GM18907 (cell line): Measurements from ENCODE around the gene RSBN1.
"Not testable (repeated sequence)": the region's sequence is repeated elsewhere in the genome, so short reads cannot be mapped to it uniquely, and the experiment has no call there.

Source experiments
- ATAC-seq: cut with Tn5 transposase; IDR thresholded peaks from one replicate; pipeline ENCODE4 v1.9.1; 2021; ENCODE audit warnings: mild to moderate bottlenecking, moderate library complexity; ENCODE audit not compliant: unreplicated experiment

The RSBN1 gene

GRCh38 chr1:113811888-113812660, at the start of gene RSBN1:
RSBN1 (minus strand) TSS chr1:113812476; CDS start chr1:113812412, 64 bp downstream.
- peak; percentile 90 for ATAC-seq

- no peak for ATAC-seq
Observed at GRCh38 chr1:113861641-113862040, 49.4 kb upstream of the RSBN1 start.

- ATAC-seq, result no peak
Observed at GRCh38 chr1:113860891-113861290, 48.6 kb upstream of the RSBN1 start.

GRCh38 chr1:113859478-113860175, 47.4 kb upstream of the RSBN1 start:
- ATAC-seq, result peak; percentile 86

GRCh38 chr1:113858982-113859381, 46.7 kb upstream of the RSBN1 start:
- ATAC-seq, result no peak

- ATAC-seq, result peak; percentile 43
Observed at GRCh38 chr1:113858418-113858817, 46.1 kb upstream of the RSBN1 start.

- no peak for ATAC-seq
Observed at GRCh38 chr1:113857776-113858175, 45.5 kb upstream of the RSBN1 start.

- ATAC-seq, result no peak
Observed at GRCh38 chr1:113856401-113856790, 44.1 kb upstream of the RSBN1 start.

- ATAC-seq, result no peak
Observed at GRCh38 chr1:113855630-113856400, 43.5 kb upstream of the RSBN1 start.

GRCh38 chr1:113854234-113854633, 42.0 kb upstream of the RSBN1 start:
- no peak for ATAC-seq

GRCh38 chr1:113852694-113853093, 40.4 kb upstream of the RSBN1 start:
- ATAC-seq, result not testable (repeated sequence)

GRCh38 chr1:113850127-113850796, 38.0 kb upstream of the RSBN1 start:
- ATAC-seq, result no peak

- ATAC-seq, result no peak
Observed at GRCh38 chr1:113849072-113849471, 36.8 kb upstream of the RSBN1 start.

- ATAC-seq, result no peak
Observed at GRCh38 chr1:113846391-113847035, 34.2 kb upstream of the RSBN1 start.

- no peak for ATAC-seq
Observed at GRCh38 chr1:113836534-113836933, 24.3 kb upstream of the RSBN1 start.

GRCh38 chr1:113835686-113836290, 23.5 kb upstream of the RSBN1 start:
- no peak for ATAC-seq

- ATAC-seq, result no peak
Observed at GRCh38 chr1:113834716-113835115, 22.4 kb upstream of the RSBN1 start.

GRCh38 chr1:113830039-113830438, 17.8 kb upstream of the RSBN1 start:
- no peak for ATAC-seq

GRCh38 chr1:113821916-113822315, 9.6 kb upstream of the RSBN1 start:
- ATAC-seq, result no peak

- ATAC-seq, result no peak
Observed at GRCh38 chr1:113818578-113818977, 6.3 kb upstream of the RSBN1 start.
